Breast epithelium (tissue), 3 donors: ENCODE data around the gene BRAF.

Source experiments
- POLR2A ChIP-seq: fragments of 450-650 bp; IDR thresholded peaks from one replicate; pipeline ENCODE4 v1.6.1; 2016; ENCODE audit warnings: antibody characterized with exemption, mild to moderate bottlenecking, moderate library complexity
- POLR2AphosphoS5 ChIP-seq, 3 donors: sonication (generic); formaldehyde crosslinking; IDR thresholded peaks; one replicate each; pipeline ENCODE4 v1.6.1; 2017; ENCODE audit warnings: antibody characterized with exemption in 3 of 3
- TF ChIP-seq, protein P1 (sequence below), 3 donors: fragments of 450-650 bp; IDR thresholded peaks; one replicate each; pipeline ENCODE4 v1.5.1; 2016 to 2017; ENCODE audit warnings: antibody characterized with exemption in 3 of 3, mild to moderate bottlenecking in 3 of 3, moderate library complexity in 3 of 3

DNA sequence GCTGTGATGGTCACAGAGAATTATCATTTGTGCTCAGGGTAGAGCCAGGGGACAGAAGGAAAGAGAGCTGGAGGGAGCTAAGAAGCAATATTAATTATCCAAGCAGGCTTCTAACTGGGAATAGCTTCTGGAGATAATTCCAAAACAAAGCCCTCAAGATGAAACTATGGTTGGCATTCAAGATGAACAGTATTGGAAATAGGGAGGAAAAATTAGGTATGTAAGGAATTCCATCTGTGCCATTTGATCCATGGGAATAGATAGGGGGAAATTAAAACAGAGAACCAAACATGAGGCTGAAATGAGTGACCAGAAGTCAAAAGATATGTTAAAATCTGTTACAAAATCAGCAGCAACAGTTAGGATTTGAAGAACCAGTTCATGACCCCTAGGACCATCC is 152.9 kb downstream of the BRAF start:
- TF ChIP-seq POLR2A (no peak), POLR2AphosphoS5 (IDR thresholded peaks at IDR 0.05) (no peak)
- TF ChIP-seq, protein P1, sequence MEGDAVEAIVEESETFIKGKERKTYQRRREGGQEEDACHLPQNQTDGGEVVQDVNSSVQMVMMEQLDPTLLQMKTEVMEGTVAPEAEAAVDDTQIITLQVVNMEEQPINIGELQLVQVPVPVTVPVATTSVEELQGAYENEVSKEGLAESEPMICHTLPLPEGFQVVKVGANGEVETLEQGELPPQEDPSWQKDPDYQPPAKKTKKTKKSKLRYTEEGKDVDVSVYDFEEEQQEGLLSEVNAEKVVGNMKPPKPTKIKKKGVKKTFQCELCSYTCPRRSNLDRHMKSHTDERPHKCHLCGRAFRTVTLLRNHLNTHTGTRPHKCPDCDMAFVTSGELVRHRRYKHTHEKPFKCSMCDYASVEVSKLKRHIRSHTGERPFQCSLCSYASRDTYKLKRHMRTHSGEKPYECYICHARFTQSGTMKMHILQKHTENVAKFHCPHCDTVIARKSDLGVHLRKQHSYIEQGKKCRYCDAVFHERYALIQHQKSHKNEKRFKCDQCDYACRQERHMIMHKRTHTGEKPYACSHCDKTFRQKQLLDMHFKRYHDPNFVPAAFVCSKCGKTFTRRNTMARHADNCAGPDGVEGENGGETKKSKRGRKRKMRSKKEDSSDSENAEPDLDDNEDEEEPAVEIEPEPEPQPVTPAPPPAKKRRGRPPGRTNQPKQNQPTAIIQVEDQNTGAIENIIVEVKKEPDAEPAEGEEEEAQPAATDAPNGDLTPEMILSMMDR (IDR thresholded peaks at IDR 0.05): no peak
